Stimulated activated naive B cell treated with anti-CD40 and anti-IgM and Interleukin-4, amounts not matched to agents 10 μg/mL and 1 μg/mL and 100 μg/mL, for 72 hours (primary cell): Measurements from ENCODE around the gene GRPR.
"Not testable (repeated sequence)": the region's sequence is repeated elsewhere in the genome, so short reads cannot be mapped to it uniquely, and the experiment has no call there.

ENCODE experiments used
- ATAC-seq, 2 donors: fragments of 150-1000 bp; cut with Tn5 transposase; replicated peaks; 2 replicates each; pipeline ENCODE4 v1.10.0; 2021; ENCODE audit warnings: moderate library complexity in 1 of 2
- DNase-seq: peaks from one replicate; pipeline ENCODE4 v3.0.0; 2021
- H3K27ac Mint-ChIP-seq: one replicate; pipeline ENCODE4 v1.8.0; 2022; ENCODE audit warnings: mild to moderate bottlenecking, mixed read lengths
- H3K27me3 Mint-ChIP-seq, 2 donors: one replicate each; pipeline ENCODE4 v1.8.0; 2022; ENCODE audit warnings: mixed read lengths in 2 of 2
- H3K36me3 Mint-ChIP-seq, 2 donors: one replicate each; pipeline ENCODE4 v1.8.0; 2022; ENCODE audit warnings: mixed read lengths in 2 of 2, mild to moderate bottlenecking in 1 of 2
- H3K4me1 Mint-ChIP-seq, 2 donors: one replicate each; pipeline ENCODE4 v1.8.0; 2022; ENCODE audit warnings: mixed read lengths in 2 of 2, mild to moderate bottlenecking in 1 of 2
- H3K4me3 Mint-ChIP-seq, 2 donors: one replicate each; pipeline ENCODE4 v1.8.0; 2022; ENCODE audit warnings: mild to moderate bottlenecking in 2 of 2, mixed read lengths in 2 of 2, moderate library complexity in 1 of 2
- H3K9me3 Mint-ChIP-seq, 2 donors: one replicate each; pipeline ENCODE4 v1.8.0; 2022; ENCODE audit warnings: mixed read lengths in 2 of 2, mild to moderate bottlenecking in 1 of 2

Gene GRPR

DNA sequence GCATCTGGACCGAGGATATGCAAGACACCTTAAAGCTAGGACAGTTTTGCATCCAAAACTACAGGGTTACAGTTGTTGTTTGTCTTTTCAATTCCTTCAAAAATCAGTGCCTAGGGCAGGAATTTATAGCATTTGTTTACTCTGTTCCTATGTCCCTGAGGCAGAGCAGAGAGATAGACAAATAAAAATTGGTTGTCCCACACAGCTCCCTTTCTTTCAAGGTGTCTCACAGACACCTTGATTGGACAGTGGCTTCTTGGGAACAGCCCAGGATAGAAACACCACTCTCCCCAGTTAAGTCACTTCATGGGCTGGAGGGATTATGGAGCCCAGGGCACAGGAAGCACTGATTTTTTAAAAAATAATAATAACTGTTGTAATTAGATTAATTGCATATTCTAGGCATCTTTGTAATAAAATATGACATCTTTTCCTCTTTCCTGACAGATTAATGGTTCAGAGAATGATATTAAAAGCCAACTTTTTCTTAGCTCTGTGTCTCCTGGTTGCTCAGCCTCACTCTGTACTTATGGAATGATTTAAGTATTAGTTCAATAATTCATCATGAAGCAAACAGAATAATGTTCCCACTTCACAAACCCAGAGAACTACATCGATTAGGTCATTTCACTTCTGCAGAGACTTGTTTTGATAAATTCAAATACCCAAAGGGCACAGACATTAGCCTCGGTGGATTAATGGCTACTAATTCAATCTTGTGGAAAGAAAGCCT, 52.1 kb downstream of the GRPR start:
- Mint-ChIP-seq H3K9me3 (peaks cover 0 to 3% of the 10 kb centered on the region in 2 donors), H3K27me3 (peaks cover 7 to 28% of the 10 kb centered on the region in 2 donors), H3K4me1 (no peaks in the 10 kb centered on the region), H3K4me3 (no peak overlapping the region), H3K36me3 (no peaks in the 10 kb centered on the region), H3K27ac (no peak overlapping the region)
- DNase-seq (no peak), ATAC-seq (no peak)

DNA sequence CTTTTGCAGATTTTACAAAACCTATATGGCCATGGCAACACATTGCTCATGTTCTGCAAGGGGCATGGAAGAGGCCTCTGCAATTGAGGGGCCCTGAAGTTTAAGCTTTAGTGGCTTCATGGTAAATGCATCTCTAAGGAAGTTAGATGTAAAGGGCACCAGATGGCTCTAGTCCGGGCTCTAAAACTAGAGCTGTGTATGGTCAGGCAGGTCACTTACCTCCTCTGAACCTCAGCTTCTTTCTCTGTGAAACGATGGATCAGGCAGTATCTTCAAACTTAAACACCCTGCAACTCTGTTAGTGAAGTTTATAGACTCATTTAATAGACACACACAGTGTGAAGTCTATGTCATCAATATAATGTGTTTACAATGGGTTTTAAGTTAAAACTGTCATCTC, 53.9 kb downstream of the GRPR start:
- DNase-seq (no peak), ATAC-seq (no peak)
- H3K4me1 Mint-ChIP-seq, result no peaks in the 10 kb centered on the region
- H3K27me3 Mint-ChIP-seq, result peaks cover 15 to 37% of the 10 kb centered on the region in 2 donors
- no peaks in the 10 kb centered on the region for H3K36me3 Mint-ChIP-seq
- H3K9me3 Mint-ChIP-seq, result peaks cover 0 to 3% of the 10 kb centered on the region in 2 donors
- H3K27ac Mint-ChIP-seq, result no peak overlapping the region
- H3K4me3 Mint-ChIP-seq, result no peak overlapping the region

DNA sequence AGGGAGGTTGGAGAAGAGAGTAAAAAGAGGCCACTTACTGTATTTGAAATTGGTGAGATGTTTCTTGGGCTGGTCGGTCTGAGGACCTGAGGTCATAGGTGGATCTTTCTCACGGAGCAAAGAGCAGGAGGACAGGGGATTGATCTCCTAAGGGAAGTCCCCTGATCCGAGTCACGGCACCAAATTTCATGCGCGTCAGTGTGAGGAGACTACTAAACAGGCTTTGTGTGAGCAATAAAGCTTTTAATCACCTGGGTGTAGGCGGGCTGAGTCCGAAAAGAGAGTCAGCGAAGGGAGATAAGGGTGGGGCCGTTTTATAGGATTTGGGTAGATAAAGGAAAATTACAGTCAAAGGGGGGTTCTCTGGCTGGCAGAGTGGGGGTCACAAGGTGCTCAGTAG, 60.5 kb downstream of the GRPR start:
- H3K36me3 Mint-ChIP-seq, DNase-seq, ATAC-seq, H3K4me3 Mint-ChIP-seq, H3K9me3 Mint-ChIP-seq, H3K27ac Mint-ChIP-seq: not testable (repeated sequence)
- H3K27me3 Mint-ChIP-seq, result peaks cover 23 to 51% of the 10 kb centered on the region in 2 donors
- H3K4me1 Mint-ChIP-seq, result peaks cover 2 to 12% of the 10 kb centered on the region in 2 donors

DNA sequence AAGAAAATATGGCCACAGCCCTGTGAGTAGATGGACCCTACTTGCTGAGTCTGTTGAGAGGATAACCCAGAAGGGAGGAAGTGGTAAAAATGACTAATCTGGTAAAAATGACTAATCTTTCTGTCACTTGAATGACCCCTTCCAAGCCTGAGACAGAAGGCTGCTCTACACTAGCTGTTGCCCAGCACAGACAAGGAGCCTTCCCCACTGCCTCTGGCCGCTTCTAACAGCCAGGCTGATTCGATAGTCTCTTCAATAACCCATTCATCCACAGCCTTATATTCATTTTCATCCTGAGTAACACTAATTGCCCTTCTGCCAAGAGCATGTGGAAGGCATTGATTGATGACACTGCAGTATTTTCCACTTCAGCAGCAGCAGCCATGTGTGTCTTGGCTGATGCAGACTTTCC, 62.4 kb downstream of the GRPR start:
- Mint-ChIP-seq H3K27ac (no peak overlapping the region), H3K36me3 (no peaks in the 10 kb centered on the region), H3K9me3 (no peaks in the 10 kb centered on the region), H3K4me1 (peaks cover 2 to 12% of the 10 kb centered on the region in 2 donors), H3K27me3 (peaks cover 20 to 34% of the 10 kb centered on the region in 2 donors), H3K4me3 (no peak overlapping the region)
- ATAC-seq (peak; percentile 84 to 98), DNase-seq (no peak)

DNA sequence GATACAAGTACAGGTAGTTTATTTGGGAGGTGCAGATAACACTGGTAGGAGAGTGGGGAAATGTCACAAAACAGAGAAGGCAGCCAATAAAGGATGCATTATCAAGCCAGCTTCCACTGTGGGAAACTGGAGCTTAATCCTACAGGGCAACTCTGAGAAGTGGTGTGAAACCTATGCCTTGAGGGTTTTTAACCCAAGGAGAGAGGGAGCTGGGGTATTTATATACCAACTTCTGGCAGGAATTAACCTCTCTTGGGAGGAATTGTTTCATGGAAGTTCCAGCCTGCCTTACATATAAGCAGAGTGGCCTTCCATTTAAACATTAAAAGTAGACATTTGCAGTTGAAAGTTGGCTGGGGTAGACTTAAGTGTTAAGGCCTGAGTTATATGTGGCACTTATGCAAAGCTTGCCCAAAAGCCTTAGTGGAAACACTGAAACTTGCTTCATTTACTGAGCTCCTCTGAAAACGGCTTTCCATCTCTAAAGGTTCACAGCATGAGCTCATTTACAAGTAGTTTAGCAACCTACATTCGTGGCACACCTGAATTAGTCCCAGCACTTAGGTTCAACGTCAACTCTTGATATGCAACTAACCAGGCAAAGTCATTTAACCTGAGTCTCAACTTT, 63.1 kb downstream of the GRPR start:
- no peak for DNase-seq
- Mint-ChIP-seq H3K9me3 (no peaks in the 10 kb centered on the region), H3K27ac (no peak overlapping the region), H3K4me1 (peaks cover 2 to 12% of the 10 kb centered on the region in 2 donors), H3K27me3 (peaks cover 14 to 35% of the 10 kb centered on the region in 2 donors), H3K4me3 (no peak overlapping the region), H3K36me3 (no peaks in the 10 kb centered on the region)
- ATAC-seq, result no peak

DNA sequence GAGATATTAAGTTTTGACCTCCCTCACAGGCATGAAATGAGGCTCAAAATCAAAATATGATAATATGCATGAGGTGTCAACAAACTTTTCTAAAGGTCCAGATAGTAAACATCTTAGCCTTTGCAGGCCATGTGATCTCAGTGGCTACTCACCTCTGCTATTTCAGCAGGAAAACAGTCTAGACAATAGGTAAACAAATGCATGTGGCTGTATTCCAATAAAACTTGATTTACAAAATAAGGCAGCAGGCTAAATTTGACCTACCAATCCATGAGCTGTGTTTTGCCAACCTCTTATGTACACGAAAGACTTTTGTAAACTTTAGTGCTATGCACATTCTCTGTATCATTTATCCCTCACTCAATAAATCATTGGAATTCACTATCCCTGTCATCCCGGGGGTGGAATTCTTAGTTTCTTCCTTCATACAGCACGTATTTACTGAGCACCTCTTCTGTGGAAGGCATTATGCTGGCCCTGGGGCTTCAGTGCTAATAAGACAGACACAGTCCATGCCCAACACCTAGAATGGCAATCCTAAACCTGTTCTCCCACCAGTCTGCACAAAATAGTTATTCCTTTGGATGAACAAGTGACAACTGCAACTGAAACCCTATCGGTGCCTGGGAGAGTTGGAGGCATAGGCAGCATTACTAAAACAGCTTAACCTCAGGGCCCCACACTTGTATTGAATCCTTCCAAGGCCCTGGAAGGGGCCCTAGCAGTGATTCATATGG, 63.8 kb downstream of the GRPR start:
- DNase-seq (no peak), ATAC-seq (no peak)
- Mint-ChIP-seq H3K27me3 (peaks cover 14 to 35% of the 10 kb centered on the region in 2 donors), H3K4me3 (no peak overlapping the region), H3K27ac (no peak overlapping the region), H3K4me1 (peaks cover 2 to 12% of the 10 kb centered on the region in 2 donors), H3K36me3 (no peaks in the 10 kb centered on the region), H3K9me3 (no peaks in the 10 kb centered on the region)

DNA sequence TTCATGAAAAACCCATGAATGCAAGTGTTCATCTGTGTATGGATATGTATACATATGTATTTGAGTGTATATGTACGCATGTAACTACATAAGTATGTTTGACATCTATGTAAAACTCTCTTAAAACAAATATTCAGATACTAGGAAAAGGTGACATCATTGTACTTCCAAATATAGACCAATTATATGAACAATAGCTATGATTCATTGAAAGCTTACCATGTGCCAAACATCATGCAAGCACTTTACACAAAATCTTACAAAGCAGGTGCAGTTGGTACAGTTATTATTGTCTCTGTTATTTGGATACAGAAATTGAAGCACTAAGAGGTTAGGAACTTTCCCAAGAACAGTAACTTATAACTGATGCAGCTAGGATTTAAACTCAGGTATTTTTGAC, 65.3 kb downstream of the GRPR start:
- Mint-ChIP-seq H3K36me3 (no peaks in the 10 kb centered on the region), H3K9me3 (no peaks in the 10 kb centered on the region), H3K27ac (no peak overlapping the region), H3K27me3 (peaks cover 4 to 25% of the 10 kb centered on the region in 2 donors), H3K4me3 (no peak overlapping the region), H3K4me1 (peaks cover 2 to 12% of the 10 kb centered on the region in 2 donors)
- ATAC-seq (no peak), DNase-seq (no peak)

DNA sequence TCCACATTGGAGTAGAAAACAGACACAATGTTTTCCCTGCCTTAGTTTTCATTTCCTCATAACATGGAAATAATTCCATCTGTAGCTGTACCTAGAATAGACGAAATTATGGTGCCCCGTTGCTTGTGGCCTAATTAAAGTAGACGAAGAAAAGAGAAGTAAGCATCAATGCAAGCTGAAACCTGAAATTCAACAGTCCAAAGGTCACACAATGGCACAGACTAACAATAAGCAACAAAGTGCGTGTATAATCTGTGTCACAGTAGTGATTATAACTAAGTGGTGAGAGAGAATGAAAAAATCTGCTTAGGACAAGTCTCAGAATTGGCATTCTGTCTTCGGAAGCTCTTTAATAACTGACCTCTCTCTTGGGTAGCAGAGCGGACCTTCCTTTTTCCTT, 68.2 kb downstream of the GRPR start:
- no peaks in the 10 kb centered on the region for H3K9me3 Mint-ChIP-seq
- H3K27ac Mint-ChIP-seq, result no peak overlapping the region
- H3K27me3 Mint-ChIP-seq, result peaks cover 0 to 16% of the 10 kb centered on the region in 2 donors
- peaks cover 0 to 1% of the 10 kb centered on the region in 2 donors for H3K4me1 Mint-ChIP-seq
- no peak overlapping the region for H3K4me3 Mint-ChIP-seq
- ATAC-seq (no peak), DNase-seq (no peak)
- H3K36me3 Mint-ChIP-seq, result no peaks in the 10 kb centered on the region

DNA sequence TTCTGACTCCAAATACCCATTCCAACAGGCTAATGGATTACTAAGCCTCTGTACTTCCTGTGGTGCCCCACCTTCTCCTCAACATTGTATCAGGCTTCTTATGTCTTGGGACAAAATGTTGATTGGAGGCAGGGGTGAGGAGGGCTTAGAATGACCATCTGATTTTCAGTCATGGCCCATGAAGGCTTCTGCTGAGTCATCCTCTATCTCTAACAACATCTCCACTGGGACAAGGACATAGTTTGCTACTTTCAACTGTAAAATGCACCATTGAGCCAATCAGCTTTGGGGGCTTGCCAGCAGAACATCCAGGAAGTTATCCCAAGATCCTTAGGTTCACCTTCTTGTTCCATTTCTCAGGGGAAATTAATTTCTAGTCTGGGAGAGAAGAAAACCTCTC, 73.5 kb downstream of the GRPR start:
- H3K4me3 Mint-ChIP-seq, result no peak overlapping the region
- no peaks in the 10 kb centered on the region for H3K36me3 Mint-ChIP-seq
- H3K27me3 Mint-ChIP-seq, result peaks cover 0 to 28% of the 10 kb centered on the region in 2 donors
- H3K4me1 Mint-ChIP-seq, result peaks cover 0 to 1% of the 10 kb centered on the region in 2 donors
- DNase-seq (no peak), ATAC-seq (no peak)
- no peaks in the 10 kb centered on the region for H3K9me3 Mint-ChIP-seq
- H3K27ac Mint-ChIP-seq, result no peak overlapping the region

DNA sequence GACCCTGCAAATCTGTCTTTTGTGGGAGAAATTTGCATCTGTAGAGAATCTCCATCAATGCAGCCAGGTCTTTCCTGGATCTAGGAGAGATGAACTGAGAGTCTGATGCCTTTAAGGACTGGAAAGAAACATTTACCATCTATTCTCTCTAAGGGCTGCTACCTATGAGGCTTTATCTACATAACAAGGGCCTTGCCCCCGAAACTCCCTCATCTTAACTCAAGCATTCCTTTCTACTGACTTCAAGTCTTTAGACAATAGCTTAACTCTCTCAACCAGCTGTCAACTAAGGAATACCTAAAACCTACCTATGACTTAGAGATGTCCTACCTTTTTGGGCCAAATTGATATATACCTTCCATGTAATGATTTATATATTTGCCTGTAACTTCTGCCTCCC, 76.0 kb downstream of the GRPR start:
- Mint-ChIP-seq H3K36me3 (no peaks in the 10 kb centered on the region), H3K27ac (no peak overlapping the region), H3K4me1 (peaks cover 0 to 1% of the 10 kb centered on the region in 2 donors), H3K4me3 (no peak overlapping the region), H3K9me3 (peaks cover 0 to 3% of the 10 kb centered on the region in 2 donors), H3K27me3 (peaks cover 0 to 26% of the 10 kb centered on the region in 2 donors)
- ATAC-seq, result no peak
- DNase-seq, result no peak

DNA sequence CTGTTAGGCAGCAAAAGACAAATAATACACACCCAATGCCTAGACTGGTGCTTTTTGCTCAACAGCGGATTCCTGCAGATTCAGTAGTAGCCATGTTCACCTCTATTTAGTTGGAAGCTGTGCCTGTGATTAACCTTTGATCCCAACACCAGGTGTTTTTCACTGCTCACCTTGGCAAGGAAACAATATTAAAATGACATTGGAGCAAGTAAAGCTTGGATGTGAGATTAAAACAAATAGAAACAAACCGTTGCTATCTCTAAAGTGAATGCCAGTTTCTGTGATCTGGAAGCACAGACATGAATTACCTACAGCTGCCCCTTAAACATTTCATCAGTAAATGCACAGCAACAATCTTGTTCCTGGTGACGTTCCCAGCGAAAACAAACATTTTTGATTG, 79.6 kb downstream of the GRPR start:
- H3K27me3 Mint-ChIP-seq, result peaks cover 0 to 18% of the 10 kb centered on the region in 2 donors

More for the DNA sequence above, 79.6 kb downstream of the GRPR start:
- no peak for DNase-seq
- Mint-ChIP-seq H3K4me3 (no peak overlapping the region), H3K9me3 (peaks cover 0 to 3% of the 10 kb centered on the region in 2 donors), H3K36me3 (no peaks in the 10 kb centered on the region), H3K4me1 (no peaks in the 10 kb centered on the region), H3K27ac (no peak overlapping the region)
- no peak for ATAC-seq
